Stimulated activated CD4-positive, alpha-beta T cell treated with anti-CD3 and anti-CD28 coated beads, TNF-alpha, amount 100 ng/mL, for 4 hours (primary cell): ENCODE data around the gene NEUROD2.

Experiments used
- DNase-seq, 3 experiments: peaks; one replicate each; pipeline ENCODE4 v3.0.0-alpha.2; 2020; ENCODE audit warnings: low read depth in 3 of 3

Gene NEUROD2

GRCh38 chr17:39580082-39580468, 27.6 kb downstream of the NEUROD2 start:
- no peak for DNase-seq

DNA sequence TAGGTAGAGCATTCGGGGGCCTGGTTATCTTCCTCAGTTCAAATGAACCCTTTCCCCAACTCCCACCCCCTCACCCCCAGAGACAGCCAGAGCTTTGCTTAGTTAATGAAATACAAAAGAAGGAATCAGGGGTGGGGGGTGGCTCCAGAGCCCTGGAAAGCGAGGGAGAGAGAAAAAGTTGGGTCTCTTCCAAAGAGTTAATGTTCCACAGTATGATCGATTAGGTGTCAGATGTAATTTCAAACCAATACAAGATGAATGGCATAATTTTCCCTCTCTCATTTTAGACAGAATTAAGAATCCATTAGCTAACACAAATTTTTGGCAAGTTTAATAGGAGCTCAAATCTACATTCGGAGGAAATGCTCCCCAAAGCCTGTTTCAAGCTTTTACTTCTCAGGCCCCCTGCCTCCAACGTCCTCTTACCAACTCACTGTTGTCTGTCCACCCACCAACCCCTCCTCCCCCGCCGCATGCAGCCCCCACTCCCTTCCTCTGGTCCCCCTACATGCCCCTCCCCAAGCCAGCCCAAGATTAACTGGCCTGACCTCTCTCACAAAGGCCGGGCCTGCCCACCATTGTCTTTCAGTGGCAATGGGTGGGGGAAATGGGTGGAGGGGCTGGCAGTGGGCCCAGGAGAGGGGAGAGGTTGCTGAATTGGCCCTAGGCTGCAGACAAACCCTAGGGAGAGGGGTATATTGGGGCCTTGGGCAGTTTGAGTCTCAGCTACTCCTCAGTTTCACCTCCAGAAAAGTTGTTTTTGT, 28.2 kb downstream of the NEUROD2 start:
- DNase-seq: no peak

DNA sequence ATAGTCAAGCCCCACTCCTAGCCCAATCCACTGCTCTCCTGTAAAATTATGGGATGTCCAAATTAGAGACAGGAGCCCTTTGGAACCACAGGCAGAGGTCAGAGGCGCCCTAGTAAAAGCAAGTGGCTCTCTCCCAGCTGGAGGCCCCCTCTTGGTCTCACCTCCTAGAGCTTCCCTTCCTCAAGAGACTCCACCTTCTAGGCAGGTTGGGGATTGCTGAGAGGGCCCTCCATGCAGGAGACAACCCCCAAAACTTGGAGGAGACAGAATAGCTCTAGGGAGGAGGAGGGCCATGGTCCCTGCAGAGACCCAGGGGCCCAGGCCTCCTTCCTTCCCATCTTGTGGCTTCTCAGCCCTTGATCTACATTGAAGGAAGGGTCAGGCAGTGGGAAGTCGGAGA, 29.4 kb downstream of the NEUROD2 start:
- no peak for DNase-seq

- no peak for DNase-seq
Measured at GRCh38 chr17:39576187-39576586, 31.5 kb downstream of the NEUROD2 start.

DNA sequence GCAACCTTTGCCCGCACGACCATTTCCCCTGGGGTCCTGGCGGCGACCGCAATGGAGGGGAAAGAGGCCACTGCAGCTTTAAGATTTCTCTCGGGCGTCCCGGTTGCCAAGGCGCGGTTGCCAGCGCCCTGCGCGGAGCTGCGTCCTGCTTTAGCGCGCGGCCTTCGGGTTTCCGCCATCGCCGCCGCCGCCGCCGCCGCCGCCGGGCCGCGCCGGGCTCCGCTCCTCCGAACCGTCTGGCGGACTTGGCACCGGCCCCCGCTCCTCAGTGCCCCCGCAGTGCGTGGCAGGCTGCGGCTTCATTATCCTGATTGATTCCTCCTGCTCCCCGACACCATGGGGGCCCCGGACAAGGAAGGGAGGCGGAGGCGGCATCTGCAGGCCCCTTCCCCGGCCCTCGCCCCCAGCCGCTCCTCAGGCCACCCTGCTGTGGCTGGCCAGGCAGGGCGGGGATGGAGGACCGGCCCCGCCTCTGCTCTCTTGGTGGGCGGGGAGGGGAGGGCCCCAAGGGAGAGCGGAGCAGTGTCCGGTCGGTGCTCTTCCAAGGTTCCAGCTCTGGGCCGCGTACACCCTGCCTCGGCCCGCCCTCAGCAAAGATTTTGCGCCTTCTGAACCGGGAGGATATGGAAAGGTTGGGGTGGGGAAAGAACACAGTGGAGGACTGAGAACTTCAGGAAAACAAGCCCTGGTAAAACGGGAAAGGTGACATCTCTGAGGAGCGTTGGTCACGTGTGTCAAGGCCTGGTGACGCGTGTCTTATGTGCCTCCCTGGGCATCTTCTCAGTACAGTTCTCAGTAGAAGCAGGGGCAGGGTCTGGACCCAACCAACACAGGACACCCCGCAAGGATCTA, 34.0 kb downstream of the NEUROD2 start:
- DNase-seq: no peak

DNA sequence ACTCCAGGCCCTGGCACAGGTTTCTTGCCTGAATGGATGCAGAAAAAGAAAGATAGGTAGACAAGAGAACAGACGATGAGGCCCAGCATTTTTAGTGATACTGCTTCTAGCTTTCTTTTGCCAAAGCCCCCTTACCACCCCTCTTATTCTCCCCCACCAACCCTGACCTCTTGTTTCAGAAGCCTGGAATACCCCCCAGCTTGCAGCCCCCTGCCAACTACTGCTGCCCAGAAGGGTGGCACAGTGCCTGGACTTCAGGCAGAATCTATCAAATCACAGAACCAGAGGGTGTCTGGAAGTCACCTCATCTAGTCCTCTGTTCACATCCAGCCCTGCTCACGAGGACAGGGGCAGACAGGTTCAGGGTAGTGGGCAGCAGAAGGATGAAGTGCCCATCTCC, 35.6 kb downstream of the NEUROD2 start:
- DNase-seq: no peak

DNA sequence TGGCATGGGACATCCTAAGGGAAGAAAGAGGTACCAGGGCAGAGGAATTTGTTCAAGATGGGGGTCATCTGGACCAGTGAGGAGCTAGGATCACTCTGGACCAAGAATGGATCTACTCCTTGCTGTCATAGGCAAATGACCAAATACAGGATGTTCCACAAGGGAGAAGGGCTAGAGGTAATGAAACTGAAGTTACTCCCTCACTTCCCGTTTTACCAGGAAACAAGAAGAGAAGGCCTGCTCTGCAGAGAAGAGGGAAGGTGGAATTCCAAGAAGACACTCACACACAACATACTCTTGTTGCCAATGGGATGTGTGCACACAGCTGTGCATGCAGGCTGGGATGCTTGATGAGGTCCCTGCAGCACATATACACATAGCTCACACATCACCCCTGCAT, 38.6 kb downstream of the NEUROD2 start:
- DNase-seq: no peak

DNA sequence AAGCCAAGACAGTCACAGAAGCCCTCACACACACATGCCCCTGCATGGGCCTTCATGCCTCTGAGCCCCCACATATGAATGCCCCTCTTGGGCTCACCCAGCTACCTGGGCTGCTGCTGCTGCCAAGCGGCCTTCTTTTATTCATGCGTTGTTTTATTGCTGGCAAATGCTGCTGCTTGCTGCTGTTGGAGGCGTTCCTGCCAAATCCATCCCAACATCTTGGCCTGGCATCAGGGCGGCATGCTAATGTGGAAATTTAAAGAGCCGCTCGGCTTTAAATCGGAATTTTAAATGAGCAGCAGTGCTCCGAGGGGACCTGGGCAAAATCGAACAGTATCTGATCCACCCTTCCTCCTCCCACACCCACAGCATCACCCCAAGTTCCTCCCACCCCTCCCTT, 39.0 kb downstream of the NEUROD2 start:
- DNase-seq: no peak

- DNase-seq: no peak
Measured at GRCh38 chr17:39566094-39566850, 41.4 kb downstream of the NEUROD2 start.

DNA sequence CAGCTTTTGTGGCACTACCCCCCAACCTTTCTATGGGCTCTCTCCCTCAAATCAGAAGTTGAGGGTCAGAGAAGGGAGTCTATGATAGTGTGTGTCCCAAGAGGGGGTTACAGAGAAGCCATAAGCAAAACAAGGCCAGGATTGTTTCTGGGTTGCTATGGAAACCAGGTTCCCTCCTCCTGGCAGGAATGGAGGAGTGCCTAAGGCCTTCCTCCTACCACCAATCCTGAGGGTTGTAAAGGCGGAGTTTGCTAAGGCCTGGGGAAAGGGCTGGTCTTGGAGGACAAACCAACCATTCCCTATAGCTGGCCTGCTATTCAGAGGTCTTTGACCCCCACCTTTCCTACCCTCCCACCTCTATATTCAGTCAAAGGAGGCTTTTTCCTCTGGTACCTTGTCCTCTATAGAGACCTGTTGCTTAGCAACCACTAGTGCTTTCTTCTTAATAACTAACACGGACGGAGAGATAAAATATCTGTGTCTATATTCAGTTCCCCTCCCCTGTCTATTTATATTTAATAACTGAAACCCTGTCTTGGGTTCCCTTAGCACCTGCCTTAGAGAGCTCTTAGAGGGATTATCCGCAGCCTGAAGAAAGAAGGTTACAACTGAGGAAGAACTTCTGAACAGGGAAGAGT, 43.4 kb downstream of the NEUROD2 start:
- DNase-seq: no peak

DNA sequence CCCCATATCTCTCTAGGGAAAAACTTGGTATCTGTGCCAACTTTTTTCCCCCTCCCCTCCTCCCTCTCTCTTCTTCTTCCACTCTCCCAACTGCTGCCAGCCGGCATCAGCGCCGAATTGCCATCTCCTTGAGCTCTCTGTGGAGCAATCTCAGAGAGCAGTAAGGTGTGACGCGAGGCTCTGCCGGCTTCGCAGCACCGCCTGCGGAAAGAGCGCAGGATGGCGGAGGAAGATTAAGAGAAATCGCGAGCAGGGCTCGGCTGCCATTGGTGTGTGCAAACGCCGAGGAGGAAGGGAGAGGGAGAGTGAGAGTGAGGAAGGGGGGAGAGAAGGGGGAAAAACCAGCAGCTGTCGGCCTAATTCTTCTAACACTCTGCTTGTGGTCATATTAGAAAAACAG, 44.2 kb downstream of the NEUROD2 start:
- no peak for DNase-seq

DNA sequence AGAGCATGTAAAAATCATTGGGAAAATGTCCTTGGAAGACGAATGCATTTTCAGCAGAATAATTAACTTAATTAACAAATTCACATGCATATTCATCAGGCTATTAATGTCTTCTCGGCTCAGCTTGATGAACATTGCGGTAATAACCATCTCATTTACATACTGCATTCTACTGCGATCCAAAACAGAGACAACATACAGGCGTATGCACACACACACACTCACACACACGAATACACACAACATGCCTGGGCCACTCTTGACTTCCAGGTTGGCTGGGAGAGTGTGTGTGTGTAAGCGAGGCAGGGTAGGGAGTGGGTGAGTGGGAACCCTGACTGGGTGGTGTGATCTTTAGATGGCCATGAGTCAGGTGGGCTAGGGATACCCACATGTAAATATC, 44.7 kb downstream of the NEUROD2 start:
- DNase-seq: no peak

DNA sequence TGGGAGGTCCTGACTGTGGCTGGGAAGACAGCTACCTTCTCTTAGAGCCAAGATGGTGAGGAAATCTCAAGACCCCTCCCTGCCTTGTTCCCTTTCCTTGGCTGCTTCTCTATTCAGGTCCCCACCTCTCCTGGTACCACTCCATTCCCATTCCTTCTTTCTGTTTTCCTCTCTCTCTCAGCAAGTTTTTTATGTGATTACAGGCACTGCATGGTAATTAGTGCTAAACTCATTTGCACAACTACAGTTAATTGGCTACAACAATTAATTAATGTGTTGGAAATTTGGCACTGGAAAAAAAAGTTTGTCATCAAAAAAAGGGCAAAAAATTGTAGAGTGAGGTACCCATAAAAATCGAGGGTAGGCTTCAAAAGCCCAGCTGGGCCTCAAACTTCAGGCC, 45.3 kb downstream of the NEUROD2 start:
- no peak for DNase-seq

GRCh38 chr17:39556423-39556822, 51.3 kb downstream of the NEUROD2 start:
- no peak for DNase-seq

DNA sequence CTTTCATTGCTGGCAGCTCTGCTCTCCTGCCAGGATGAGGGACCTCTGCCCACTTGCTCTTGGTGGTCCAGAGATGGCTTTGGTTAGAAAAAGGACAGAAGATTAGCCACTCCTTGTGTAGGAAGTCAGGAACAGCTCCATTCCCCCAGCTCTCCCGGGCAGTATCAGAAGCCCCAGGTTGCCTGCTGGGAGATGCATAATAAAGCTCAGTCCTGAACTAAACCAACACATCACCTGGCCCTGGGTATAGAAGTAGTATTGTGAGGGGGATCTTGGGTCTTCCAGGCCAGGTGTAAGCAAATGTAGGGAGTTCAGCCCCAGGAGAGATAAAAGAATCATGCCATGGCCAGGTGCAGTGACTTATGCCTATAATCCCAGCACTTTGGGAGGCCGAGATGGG, 52.4 kb downstream of the NEUROD2 start:
- DNase-seq: no peak
